Measurements from ENCODE around the gene UBE2J2.

DNA sequence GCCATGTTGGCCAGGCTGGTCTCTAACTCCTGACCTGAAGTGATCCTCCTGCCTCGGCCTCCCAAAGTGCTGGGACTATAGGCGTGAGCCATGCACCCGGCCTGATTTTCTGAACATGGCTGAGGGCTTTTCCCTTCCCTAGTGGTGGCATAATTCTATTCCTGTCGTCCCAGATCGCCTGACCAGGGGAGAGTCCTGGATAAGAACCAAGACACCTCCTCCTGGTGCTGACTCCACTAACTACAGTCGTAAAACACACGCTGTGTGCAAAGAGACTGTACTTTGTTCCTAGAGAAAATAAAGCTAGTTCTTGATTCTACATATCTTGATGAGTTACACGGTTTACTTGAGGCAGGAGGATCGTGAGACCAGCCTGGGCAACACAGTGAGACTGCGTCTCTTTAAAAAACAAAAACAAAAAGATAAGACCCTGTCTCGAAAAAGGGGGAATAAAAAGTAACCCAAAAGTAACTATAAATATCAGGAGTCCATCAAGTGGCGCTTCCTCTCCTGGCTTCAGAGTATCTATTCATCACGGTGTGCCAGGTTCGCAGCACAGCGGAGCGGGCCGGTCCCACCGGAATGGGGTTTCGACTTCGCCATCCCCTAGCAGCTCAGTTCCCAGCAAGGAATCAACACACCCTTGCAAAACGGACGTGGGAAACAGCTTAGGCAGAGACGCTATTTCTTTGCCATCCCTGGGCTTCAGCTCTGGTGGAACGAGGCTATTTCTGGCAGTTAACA, 42.8 kb downstream of the UBE2J2 start:
- no peak for TF ChIP-seq POLR2AphosphoS5 (IDR thresholded peaks at IDR 0.05)
- TF ChIP-seq, protein P1, sequence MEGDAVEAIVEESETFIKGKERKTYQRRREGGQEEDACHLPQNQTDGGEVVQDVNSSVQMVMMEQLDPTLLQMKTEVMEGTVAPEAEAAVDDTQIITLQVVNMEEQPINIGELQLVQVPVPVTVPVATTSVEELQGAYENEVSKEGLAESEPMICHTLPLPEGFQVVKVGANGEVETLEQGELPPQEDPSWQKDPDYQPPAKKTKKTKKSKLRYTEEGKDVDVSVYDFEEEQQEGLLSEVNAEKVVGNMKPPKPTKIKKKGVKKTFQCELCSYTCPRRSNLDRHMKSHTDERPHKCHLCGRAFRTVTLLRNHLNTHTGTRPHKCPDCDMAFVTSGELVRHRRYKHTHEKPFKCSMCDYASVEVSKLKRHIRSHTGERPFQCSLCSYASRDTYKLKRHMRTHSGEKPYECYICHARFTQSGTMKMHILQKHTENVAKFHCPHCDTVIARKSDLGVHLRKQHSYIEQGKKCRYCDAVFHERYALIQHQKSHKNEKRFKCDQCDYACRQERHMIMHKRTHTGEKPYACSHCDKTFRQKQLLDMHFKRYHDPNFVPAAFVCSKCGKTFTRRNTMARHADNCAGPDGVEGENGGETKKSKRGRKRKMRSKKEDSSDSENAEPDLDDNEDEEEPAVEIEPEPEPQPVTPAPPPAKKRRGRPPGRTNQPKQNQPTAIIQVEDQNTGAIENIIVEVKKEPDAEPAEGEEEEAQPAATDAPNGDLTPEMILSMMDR (IDR thresholded peaks at IDR 0.05) = no peak
- peak in 1 of 2 donors; percentile 10 for TF ChIP-seq POLR2A (IDR thresholded peaks at IDR 0.05)
